Keratinocyte (primary cell): ENCODE data around the gene ABLIM1. TPM values are rescaled to one million over a fixed set of nuclear protein-coding genes. Genes with fewer than 3 reads are reported as not detected.

Source experiments
- DNase-seq: peaks from one replicate; pipeline ENCODE4 v3.0.0-alpha.2; 2011; ENCODE audit warnings: low read depth, missing footprints, low spot score
- FAIRE-seq: peaks from 2 replicates; lab custom pipeline; 2011; peaks lifted over from hg19 to GRCh38; lab: Jason Lieb, UNC
- H2AFZ ChIP-seq: 2 replicates; pipeline ENCODE4 v1.6.0; 2012; ENCODE audit warnings: low read length, control low read depth, inconsistent platforms; ENCODE audit not compliant: control insufficient read depth
- H3K27ac ChIP-seq: 2 replicates; pipeline ENCODE4 v1.5.1; 2011; ENCODE audit warnings: low read length; ENCODE audit not compliant: control insufficient read depth, insufficient read depth
- H3K27me3 ChIP-seq: 3 replicates; pipeline ENCODE4 v1.6.0; 2011; ENCODE audit warnings: low read length; ENCODE audit not compliant: control insufficient read depth, insufficient read depth; ENCODE audit errors: extremely low read depth
- H3K36me3 ChIP-seq, 2 experiments: 2 replicates in 1 of 2; 3 replicates in 1 of 2; pipeline ENCODE4 v1.5.1; 2011; ENCODE audit warnings: low read length in 2 of 2, mild to moderate bottlenecking in 1 of 2; ENCODE audit not compliant: control insufficient read depth in 2 of 2, insufficient read depth in 2 of 2; ENCODE audit errors: extremely low read depth in 1 of 2
- H3K4me1 ChIP-seq: 3 replicates; pipeline ENCODE4 v1.5.1; 2011; ENCODE audit warnings: low read length; ENCODE audit not compliant: control insufficient read depth, insufficient read depth; ENCODE audit errors: extremely low read depth
- H3K4me2 ChIP-seq: 3 replicates; pipeline ENCODE4 v1.6.0; 2011; ENCODE audit warnings: low read depth, low read length; ENCODE audit not compliant: control insufficient read depth, insufficient read depth; ENCODE audit errors: extremely low read depth
- H3K4me3 ChIP-seq, 3 experiments: fragments of 200-600 bp in 1 of 3; sonication (generic) in 1 of 3; 2 replicates in 2 of 3; 3 replicates in 1 of 3; pipeline ENCODE4 v1.5.1; 2011 to 2016; ENCODE audit warnings: low read length in 3 of 3, mild to moderate bottlenecking in 3 of 3, control low read depth in 2 of 3, inconsistent platforms in 1 of 3, low read depth in 1 of 3, mixed read lengths in 1 of 3, mixed run types in 1 of 3, moderate library complexity in 1 of 3; ENCODE audit not compliant: control insufficient read depth in 2 of 3, insufficient read depth in 2 of 3; ENCODE audit errors: extremely low read depth in 1 of 3
- H3K79me2 ChIP-seq: 2 replicates; pipeline ENCODE4 v1.6.0; 2012; ENCODE audit warnings: low read length; ENCODE audit not compliant: control insufficient read depth, insufficient read depth
- H3K9ac ChIP-seq: 3 replicates; pipeline ENCODE4 v1.6.0; 2011; ENCODE audit warnings: low read length; ENCODE audit not compliant: control insufficient read depth, insufficient read depth; ENCODE audit errors: extremely low read depth
- H3K9me1 ChIP-seq: 3 replicates; pipeline ENCODE4 v1.6.0; 2011; ENCODE audit warnings: low read length; ENCODE audit not compliant: control insufficient read depth, insufficient read depth; ENCODE audit errors: extremely low read depth
- H3K9me3 ChIP-seq: 2 replicates; pipeline ENCODE4 v1.5.1; 2012; ENCODE audit warnings: low read depth, low read length; ENCODE audit not compliant: control insufficient read depth
- H4K20me1 ChIP-seq: 3 replicates; pipeline ENCODE4 v1.6.0; 2011; ENCODE audit warnings: low read length; ENCODE audit not compliant: control insufficient read depth, insufficient read depth; ENCODE audit errors: extremely low read depth
- EZH2 ChIP-seq: IDR thresholded peaks from one replicate; pipeline ENCODE4 v1.6.1; 2012; ENCODE audit warnings: inconsistent platforms, mild to moderate bottlenecking, low read length, moderate library complexity
- dilution Hi-C: fragments of 300-500 bp; cut with MboI; formaldehyde crosslinking; loops from one replicate; pipeline ENCODE4 v1.7.0; 2020; ENCODE audit warnings: low sequenced_read_pairs; ENCODE audit not compliant: extremely low pct_ligation_motif_present
- polyA plus RNA-seq, 5 experiments: library from polyadenylated mRNA; depleted of rRNA in 3 of 5; stranded (reverse) in 3 of 5; stranded (forward) in 1 of 5; unstranded in 1 of 5; fragments of >200 nt; gene quantifications; 1 replicate in 1 of 5; 2 replicates in 3 of 5; 3 replicates in 1 of 5; pipeline versions ENCODE4 v1.2.1 to v1.2.3, GENCODE V29; 2011 to 2012; ENCODE audit warnings: missing spikeins in 2 of 5, low read depth in 1 of 5, low replicate concordance in 1 of 5
- TF ChIP-seq, protein P1 (sequence below), 3 experiments: IDR thresholded peaks in 1 of 3; conservative IDR thresholded peaks in 1 of 3; optimal IDR thresholded peaks in 1 of 3; 2 replicates in 2 of 3; 3 replicates in 1 of 3; pipeline versions ENCODE3 to v1.5.1; 2011; ENCODE audit warnings: low read length in 3 of 3, mild to moderate bottlenecking in 3 of 3, moderate library complexity in 2 of 3, control low read depth in 1 of 3, inconsistent platforms in 1 of 3; ENCODE audit not compliant: insufficient read depth in 2 of 3; ENCODE audit errors: extremely low read depth in 1 of 3

The ABLIM1 gene
- polyA plus RNA-seq, 1 donor (not counting 4 experiments of a cell fraction or from before 2014, with no cell fraction given), result 55.2 TPM

DNA sequence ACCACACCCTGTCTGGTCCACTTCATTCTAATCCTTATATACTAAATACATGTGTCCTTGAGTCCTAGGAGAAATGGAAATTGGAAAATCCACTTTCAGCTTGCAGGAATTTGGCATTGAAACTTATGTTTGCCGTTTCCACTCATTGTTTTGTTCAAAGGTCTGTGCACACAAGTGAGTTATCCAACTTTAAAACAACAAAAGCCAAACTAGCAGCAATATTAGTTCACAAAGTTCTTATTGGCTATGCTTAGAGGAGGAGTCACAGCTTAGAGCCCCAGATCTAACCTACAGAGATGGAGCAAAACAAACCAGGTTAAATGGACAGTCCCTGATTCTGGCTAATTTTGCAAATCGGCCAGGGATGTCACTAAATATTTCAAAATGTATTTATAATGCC is 209.2 kb downstream of the ABLIM1 start:
- no peak overlapping the region for H3K27ac ChIP-seq
- peaks cover 5 to 7% of the 10 kb centered on the region in 2 experiments for H3K36me3 ChIP-seq
- no peaks in the 10 kb centered on the region for H3K9me1 ChIP-seq
- H3K4me2 ChIP-seq, result no peak overlapping the region
- FAIRE-seq (no peak), DNase-seq (no peak)
- no peaks in the 10 kb centered on the region for H3K27me3 ChIP-seq
- no peak for TF ChIP-seq EZH2
- TF ChIP-seq, protein P1, sequence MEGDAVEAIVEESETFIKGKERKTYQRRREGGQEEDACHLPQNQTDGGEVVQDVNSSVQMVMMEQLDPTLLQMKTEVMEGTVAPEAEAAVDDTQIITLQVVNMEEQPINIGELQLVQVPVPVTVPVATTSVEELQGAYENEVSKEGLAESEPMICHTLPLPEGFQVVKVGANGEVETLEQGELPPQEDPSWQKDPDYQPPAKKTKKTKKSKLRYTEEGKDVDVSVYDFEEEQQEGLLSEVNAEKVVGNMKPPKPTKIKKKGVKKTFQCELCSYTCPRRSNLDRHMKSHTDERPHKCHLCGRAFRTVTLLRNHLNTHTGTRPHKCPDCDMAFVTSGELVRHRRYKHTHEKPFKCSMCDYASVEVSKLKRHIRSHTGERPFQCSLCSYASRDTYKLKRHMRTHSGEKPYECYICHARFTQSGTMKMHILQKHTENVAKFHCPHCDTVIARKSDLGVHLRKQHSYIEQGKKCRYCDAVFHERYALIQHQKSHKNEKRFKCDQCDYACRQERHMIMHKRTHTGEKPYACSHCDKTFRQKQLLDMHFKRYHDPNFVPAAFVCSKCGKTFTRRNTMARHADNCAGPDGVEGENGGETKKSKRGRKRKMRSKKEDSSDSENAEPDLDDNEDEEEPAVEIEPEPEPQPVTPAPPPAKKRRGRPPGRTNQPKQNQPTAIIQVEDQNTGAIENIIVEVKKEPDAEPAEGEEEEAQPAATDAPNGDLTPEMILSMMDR (optimal IDR thresholded peaks at IDR 0.05 in 1 of 3, IDR thresholded peaks at IDR 0.05 in 1 of 3, conservative IDR thresholded peaks at IDR 0.05 in 1 of 3; ENCODE audit: extremely low read depth in 1 of 3, insufficient read depth in 2 of 3, low read length in 3 of 3), result no peak
- H4K20me1 ChIP-seq, result no peaks in the 10 kb centered on the region
- H3K9ac ChIP-seq, result no peak overlapping the region
- no peaks in the 10 kb centered on the region for H3K79me2 ChIP-seq
- no peak overlapping the region for H3K4me3 ChIP-seq
- H3K4me1 ChIP-seq, result no peaks in the 10 kb centered on the region
- no peaks in the 10 kb centered on the region for H3K9me3 ChIP-seq
- H2AFZ ChIP-seq, result no peak overlapping the region
- dilution Hi-C loops, result no loop called here

DNA sequence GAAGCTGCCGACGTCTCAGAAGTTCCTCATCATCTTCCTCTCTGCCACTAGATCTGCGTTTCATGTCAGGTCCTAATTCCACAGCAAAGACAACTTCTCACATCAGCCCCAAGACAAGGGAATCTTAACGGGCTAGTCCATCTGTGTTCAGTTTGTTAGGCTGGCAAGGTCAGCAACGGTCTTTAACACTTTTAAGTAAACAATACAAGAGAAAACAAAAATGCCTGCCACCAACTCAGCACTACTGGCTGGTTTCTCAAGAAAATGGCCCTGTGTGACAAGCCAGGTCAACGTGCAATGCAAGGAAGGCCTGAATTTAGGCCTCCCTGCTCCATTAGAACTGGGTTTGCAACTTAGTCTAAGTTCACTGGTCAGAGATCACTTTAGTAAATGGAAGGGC is 212.7 kb downstream of the ABLIM1 start:
- H3K9me1 ChIP-seq, result no peaks in the 10 kb centered on the region
- no peaks in the 10 kb centered on the region for H3K79me2 ChIP-seq
- DNase-seq (no peak), FAIRE-seq (no peak)
- H3K9me3 ChIP-seq, result no peaks in the 10 kb centered on the region
- peaks cover 0 to 9% of the 10 kb centered on the region in 2 experiments for H3K36me3 ChIP-seq
- H3K9ac ChIP-seq, result no peak overlapping the region
- no peak overlapping the region for H3K4me3 ChIP-seq
- H3K4me2 ChIP-seq, result no peak overlapping the region
- H4K20me1 ChIP-seq, result no peaks in the 10 kb centered on the region
- H2AFZ ChIP-seq, result no peak overlapping the region
- no peaks in the 10 kb centered on the region for H3K27me3 ChIP-seq
- TF ChIP-seq, protein P1 (optimal IDR thresholded peaks at IDR 0.05 in 1 of 3, IDR thresholded peaks at IDR 0.05 in 1 of 3, conservative IDR thresholded peaks at IDR 0.05 in 1 of 3; ENCODE audit: extremely low read depth in 1 of 3, insufficient read depth in 2 of 3, low read length in 3 of 3), result no peak
- no peak for TF ChIP-seq EZH2
- H3K27ac ChIP-seq, result no peak overlapping the region
- dilution Hi-C loops, result no loop called here
- no peaks in the 10 kb centered on the region for H3K4me1 ChIP-seq
